SH-SY5Y (cell line): ENCODE results near the gene TRAPPC5.

Experiments used
- GATA2 ChIP-seq: IDR thresholded peaks from 2 replicates; pipeline ENCODE4 v1.6.1; 2011; ENCODE audit warnings: mild to moderate bottlenecking, low read depth, low read length
- GATA3 ChIP-seq: IDR thresholded peaks from 2 replicates; pipeline ENCODE4 v1.6.1; 2011; ENCODE audit warnings: low read depth, mild to moderate bottlenecking, low read length, moderate library complexity

TRAPPC5 gene

GRCh38 chr19:7699003-7699402, 18.4 kb downstream of the TRAPPC5 start:
- TF ChIP-seq GATA2 (no peak), GATA3 (no peak)

DNA sequence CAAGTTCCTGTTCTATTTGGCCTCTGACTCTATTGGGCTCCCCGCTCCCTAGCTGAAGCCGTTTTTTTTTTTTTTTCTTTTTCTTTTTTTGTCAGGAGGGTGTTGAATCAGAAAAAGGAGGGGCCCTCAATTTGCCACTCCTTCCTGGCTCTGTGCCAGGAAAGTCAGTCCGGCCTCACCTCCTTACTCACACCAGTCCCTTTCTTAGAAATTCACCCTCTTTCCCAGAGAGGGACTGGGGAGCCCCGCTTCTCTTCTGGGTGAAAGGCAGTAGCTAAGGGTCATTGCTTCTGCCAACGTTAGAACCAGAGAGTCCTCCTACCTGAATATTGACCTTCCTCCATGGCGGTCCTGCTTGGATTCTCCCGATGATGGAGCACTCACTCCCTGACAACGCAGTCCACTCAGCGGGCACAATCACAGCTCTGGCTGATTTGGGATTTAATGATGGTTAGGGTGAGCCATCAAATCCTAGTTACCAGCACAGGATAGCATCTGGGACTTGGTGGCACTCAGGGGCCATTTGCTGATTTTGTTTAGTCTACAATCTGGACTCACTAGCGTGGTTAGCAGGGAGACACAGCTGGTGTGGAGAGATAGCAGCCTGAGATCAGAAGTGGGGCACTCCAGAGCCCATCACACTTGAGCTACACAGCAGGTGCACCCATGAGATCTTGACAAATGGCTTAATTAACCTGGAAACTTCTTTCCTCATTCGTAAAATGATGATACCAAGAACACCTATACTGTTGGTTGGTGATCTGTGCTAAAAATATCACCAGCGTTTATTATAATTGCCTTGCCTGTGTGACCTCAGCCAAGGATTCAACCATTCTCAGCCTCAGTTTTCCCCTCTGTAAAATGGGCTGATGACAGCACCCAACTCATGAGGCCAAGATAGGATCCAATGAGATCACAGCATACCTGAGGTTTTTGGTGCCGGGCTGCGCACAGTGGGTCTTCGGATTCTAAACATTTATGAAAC, 19.1 kb downstream of the TRAPPC5 start:
- TF ChIP-seq GATA2 (no peak), GATA3 (no peak)

DNA sequence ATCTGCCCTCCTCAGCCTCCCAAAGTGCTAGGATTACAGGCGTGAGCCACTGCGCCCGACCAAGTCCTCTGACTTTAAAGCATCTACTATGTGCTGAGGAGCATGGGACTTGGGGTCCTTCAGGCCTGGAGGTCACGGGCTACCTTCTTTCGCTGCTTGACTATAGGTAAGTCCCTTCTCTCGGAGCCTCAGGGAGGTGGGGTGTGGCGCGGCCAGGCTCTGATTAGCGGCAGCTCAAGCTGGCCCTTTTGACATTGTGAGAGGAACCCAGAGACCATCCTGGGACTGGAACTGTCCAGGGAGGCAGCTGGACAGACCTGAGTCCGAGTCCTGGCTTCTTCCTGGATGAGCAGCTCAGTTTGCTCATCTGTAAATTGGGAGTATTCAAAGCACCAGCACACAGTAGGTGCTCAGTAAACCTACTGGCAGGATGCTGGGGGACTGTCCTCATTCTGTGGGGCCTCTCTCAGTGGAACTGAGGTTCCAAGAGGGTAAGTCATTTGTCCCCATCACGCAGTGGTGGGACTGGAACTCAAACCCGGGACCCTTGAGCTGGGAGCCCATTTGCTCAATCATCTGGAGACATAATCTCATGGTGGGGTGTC, 20.5 kb downstream of the TRAPPC5 start:
- no peak for TF ChIP-seq GATA3
- TF ChIP-seq GATA2: no peak

DNA sequence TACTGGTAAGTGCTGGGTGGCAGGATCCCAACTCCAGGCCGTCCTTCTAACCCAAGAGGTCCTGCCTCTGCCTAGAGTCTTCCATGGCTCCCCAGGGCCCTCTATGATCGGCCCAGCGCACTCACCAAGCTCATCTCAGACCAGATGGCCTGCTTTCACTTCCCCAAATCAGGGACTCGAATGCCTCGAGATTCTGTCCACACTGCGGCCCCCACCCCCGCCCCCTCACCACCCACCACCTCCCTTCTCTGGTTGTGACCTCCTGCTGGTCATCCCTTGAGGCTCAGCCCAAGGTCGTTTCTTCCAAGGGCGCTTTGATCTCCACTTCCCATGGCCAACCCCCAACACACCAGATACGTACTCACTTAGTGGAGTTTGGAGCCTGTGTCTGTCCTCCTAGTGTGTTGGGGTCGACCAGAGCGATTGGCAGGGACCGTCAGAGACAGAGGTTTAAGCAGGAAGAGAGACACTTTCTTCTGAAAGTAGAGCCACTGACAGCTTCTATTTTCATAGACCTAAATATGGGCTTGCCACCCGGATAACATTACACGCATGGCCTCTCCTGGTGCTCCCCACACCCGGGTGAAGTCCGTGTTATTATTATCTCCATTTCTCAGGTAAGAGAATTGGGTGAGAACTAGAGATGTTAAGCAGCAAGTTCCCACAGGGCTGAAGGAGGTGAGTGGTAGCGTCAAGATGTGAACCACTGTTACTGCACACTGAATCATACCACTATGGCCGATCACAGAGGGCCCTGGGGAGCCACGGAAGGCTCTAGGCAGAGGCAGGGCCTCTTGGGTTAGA, 21.2 kb downstream of the TRAPPC5 start, which contains the start of gene FCER2:
FCER2 (minus strand) TSS at position 478 of the 804 bp plus-strand sequence. CDS start 2,371 bp downstream, outside the sequence.
- TF ChIP-seq GATA2 (no peak), GATA3 (no peak)

DNA sequence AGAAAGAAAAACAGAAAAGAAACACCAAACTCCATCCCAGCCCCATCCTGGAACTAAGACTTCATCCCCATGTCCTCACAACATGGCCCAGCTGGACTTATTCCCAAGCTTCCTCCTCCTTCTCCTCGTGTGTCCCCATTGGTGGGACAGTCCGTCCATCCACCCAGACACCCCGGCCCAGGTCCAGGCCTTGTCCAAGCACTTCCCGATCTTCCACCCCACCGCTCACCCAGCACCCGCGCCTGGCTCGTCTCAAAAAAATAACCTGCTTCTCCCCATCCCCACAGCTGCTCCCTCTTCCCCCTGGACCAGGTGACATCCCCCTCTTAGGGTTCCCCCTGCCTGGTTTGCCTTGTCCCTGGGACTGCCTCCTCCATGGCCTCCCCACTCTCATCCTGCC, 22.7 kb downstream of the TRAPPC5 start:
- TF ChIP-seq GATA2: no peak
- TF ChIP-seq GATA3: no peak

DNA sequence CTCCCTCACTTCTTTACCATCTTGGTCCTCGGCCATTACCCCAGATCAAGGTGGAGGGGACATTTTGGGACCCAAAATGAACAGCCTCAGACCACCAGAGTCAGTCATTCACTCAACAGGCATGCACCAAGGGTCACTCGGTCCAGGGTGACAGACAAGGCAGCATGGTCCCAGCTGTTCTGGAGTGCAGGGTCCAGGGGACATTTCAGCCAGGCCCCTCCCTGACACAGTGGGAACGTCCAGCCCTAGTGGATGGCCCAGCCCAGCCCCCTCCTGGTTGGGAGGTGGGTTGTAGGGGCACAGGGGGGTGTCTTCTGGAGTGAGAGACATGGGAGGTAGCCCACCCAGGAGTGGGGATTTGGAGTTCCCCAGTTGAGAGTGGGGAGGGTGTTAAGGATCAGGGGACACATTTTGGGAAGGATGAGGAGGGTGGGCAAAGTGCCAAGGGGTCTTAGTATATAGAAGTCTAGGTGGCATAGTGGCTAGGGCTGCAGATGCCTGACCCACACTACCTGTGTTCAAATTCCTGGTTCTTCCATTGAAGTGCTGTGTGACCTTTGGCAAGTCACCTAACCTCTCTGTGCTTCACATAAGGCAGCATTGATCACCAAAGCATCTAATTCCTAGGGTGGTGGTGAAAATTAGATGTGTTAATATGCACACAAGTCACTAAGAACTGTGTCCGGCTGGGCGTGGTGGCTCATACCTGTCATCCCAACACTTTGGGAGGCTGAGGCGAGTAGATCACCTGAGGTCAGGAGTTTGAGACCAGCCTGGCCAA, 23.8 kb downstream of the TRAPPC5 start:
- TF ChIP-seq GATA3 (no peak), GATA2 (no peak)

DNA sequence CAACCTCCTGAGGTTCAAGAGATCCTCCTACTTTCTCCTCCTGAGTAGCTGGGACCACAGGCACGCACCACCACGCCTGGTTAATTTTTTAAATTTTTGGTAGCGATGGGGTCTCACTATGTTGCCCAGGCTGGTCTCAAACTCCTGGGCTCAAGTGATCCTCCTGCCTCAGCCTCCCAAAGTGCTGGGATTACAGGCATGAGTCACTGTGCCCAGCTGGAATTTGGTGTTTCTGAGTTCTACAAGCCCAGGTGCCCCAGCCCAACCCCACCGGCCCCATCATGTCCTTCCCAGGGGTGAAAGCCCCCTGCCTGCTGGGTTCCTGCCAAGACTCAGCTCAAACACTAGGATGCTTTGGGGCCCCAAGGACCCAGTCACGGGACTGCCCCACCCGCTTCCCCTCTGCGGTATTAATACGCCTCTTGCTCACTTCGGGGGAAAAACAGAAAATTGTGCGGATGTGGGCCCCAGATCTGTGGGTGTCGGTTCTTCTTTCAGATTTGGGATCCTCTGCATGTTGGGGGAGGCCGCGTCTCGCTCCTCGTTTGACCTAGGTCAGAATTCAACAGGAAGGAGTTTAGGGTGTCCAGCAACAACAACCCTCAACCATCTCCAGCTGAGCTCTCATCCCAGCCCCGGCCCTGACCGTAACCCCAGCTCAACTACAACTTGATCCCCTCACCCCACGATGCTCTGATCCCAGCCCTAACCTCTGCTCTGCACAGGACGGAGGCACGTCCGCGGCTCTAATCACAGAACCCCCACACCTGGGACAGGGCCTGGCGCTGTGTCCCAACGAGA, 25.0 kb downstream of the TRAPPC5 start:
- TF ChIP-seq GATA2 (no peak), GATA3 (no peak)

DNA sequence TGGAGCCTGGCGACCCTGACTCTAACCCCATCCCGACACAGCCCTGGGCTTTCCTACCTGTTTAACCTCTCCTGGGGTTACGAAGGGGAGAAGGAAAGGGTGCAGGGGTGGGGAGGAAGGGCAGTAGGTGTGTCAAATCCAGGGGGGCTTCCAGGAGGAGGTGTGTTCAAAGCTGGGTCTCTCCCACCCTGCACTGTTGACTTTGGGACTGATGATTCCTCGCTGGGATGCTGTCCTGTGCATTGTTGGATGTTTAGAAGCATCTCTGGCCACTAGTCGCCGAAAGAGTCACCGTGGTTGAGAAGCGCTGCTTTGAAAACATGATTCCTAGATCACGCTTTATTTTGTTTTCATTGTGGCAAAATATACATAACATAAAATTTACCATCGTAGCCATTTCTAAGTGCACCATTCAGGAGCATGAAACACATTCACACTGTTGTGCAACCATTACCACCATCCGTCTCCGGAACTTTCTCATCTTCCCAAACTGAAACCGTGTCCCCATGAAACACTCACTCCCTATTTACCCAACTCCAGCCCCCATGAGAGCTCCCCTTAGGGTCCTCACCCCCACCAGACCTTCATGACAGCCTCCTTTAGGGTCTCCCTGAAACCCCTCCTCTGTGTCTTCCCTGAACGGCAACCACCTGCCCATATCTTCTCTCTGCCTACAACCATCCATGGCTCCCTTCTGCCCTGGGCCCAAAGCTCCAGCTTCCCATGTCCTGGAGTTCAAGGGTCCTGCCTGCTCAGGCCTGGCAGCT, 25.7 kb downstream of the TRAPPC5 start:
- TF ChIP-seq GATA2 (no peak), GATA3 (no peak)

- no peak for TF ChIP-seq GATA3
- TF ChIP-seq GATA2: no peak
Measured at GRCh38 chr19:7706955-7707456, 26.4 kb downstream of the TRAPPC5 start.

DNA sequence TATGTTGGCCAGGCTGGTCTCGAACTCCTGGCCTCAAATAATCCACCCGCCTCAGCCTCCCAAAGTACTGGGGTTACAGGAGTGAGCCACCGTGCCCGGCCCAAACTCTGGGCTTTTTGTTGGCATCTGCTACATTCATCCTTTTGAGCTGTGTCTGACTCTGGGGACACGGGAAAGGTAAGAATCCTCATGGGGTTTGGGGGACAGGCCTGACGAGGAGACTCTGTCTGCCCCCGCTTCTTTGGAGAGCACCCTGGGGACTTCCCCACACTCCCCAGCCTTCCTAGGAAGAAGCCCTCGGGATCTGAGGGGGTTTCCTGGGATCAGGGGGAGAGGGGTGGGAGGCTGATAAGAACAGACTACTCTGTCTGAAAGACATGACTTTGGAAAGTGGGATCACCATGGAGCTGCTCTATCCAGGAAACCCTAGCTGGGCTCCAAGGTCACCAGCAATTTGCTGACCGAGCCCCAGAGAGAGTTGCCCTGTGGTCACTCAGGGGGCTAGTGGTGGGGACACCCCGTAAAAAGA, 29.4 kb downstream of the TRAPPC5 start:
- TF ChIP-seq GATA3 (no peak), GATA2 (no peak)

DNA sequence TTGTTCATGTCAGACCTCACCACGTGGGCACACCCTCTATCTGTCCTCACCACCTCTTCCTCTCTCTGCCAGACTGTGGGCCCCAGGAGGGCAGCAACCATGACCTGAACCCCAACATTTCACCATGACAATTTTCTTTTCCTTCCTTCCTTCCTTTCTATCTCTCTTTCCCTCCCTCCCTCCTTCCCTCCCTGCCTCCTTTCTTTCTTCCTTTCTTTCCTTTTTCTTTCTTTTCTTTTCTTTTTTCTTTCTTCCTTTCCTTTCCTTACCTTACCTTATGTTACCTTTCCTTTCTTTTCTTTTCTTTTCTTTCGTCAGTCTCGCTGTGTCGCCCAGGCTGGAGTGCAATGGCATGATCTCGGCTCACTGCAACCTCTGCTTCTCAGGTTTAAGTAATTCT, 30.0 kb downstream of the TRAPPC5 start:
- no peak for TF ChIP-seq GATA2

DNA sequence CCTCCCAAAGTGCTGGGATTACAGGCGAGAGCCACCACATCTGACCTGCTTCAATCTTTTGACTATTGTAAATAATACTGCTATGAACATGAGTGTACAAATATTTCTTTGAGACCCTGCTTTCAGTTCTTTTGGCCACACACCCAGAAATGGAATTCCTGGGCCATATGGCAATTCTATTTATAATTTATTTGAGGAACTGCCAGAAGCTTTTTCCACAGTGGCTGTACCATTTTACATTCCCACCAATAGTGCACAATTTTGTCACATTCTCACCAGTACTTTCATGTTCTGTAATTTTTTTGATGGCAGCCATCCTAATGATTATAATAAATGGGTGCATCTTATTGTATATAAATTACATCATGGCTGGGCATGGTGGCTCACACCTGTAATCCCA, 35.0 kb downstream of the TRAPPC5 start:
- no peak for TF ChIP-seq GATA3
- TF ChIP-seq GATA2: no peak
